Progenitor cell of endocrine pancreas (in vitro differentiated cells): Measurements from ENCODE around the gene C4orf33. TPM values are rescaled to one million over a fixed set of nuclear protein-coding genes. Genes with fewer than 3 reads are reported as not detected.

Experiments
- DNase-seq: peaks from one replicate; pipeline ENCODE4 v3.0.0; 2021; ENCODE audit warnings: low spot score; ENCODE audit not compliant: unreplicated experiment
- H3K27ac Mint-ChIP-seq: 2 replicates; pipeline ENCODE4 v1.8.0; 2021; ENCODE audit warnings: mild to moderate bottlenecking, moderate library complexity, mixed read lengths
- H3K27me3 Mint-ChIP-seq: 2 replicates; pipeline ENCODE4 v1.8.0; 2021; ENCODE audit warnings: mixed read lengths
- H3K36me3 Mint-ChIP-seq: 2 replicates; pipeline ENCODE4 v1.8.0; 2022; ENCODE audit warnings: mixed read lengths; ENCODE audit not compliant: insufficient read depth
- H3K4me1 Mint-ChIP-seq: 2 replicates; pipeline ENCODE4 v1.8.0; 2021; ENCODE audit warnings: low read depth, mixed read lengths
- H3K4me3 Mint-ChIP-seq: 2 replicates; pipeline ENCODE4 v1.8.0; 2021; ENCODE audit warnings: low read depth, mild to moderate bottlenecking, moderate library complexity, mixed read lengths
- H3K9me3 Mint-ChIP-seq: 2 replicates; pipeline ENCODE4 v1.8.0; 2021; ENCODE audit warnings: low read depth, mixed read lengths
- total RNA-seq: library from RNA; stranded (reverse); gene quantifications from 2 replicates; pipeline ENCODE4 v1.2.1, GENCODE V29; 2021
- TF ChIP-seq, protein P1 (sequence below): fragments of 200-600 bp; sonication (generic); IDR thresholded peaks from one replicate; pipeline ENCODE4 v1.5.0; 2021; ENCODE audit warnings: antibody characterized with exemption, mild to moderate bottlenecking; ENCODE audit not compliant: unreplicated experiment

The C4orf33 gene
- total RNA-seq, 1 donor from 2014 or later = 12.2 TPM

DNA sequence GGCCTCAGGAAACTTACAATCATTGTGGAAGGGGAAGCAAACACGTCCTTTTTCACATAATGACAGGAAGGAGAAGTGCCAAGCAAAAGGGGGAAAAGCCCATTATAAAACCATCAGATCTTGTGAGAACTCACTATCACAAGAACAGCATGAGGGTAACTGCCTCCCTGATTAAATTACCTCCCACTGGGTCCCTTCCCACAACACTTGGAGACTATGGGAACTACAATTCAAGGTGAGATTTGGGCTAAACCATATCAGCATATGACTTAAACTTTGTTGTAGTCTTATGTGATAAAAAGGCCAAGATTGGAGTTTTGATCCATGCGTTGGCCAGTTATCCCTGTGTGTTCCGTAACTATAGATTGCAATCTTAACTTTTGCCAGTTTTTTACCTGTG is 68.3 kb downstream of the C4orf33 start:
- H3K4me3 Mint-ChIP-seq = no peak overlapping the region

More for the DNA sequence above, 68.3 kb downstream of the C4orf33 start:
- H3K4me1 Mint-ChIP-seq = peaks cover 3% of the 10 kb centered on the region
- TF ChIP-seq, protein P1, sequence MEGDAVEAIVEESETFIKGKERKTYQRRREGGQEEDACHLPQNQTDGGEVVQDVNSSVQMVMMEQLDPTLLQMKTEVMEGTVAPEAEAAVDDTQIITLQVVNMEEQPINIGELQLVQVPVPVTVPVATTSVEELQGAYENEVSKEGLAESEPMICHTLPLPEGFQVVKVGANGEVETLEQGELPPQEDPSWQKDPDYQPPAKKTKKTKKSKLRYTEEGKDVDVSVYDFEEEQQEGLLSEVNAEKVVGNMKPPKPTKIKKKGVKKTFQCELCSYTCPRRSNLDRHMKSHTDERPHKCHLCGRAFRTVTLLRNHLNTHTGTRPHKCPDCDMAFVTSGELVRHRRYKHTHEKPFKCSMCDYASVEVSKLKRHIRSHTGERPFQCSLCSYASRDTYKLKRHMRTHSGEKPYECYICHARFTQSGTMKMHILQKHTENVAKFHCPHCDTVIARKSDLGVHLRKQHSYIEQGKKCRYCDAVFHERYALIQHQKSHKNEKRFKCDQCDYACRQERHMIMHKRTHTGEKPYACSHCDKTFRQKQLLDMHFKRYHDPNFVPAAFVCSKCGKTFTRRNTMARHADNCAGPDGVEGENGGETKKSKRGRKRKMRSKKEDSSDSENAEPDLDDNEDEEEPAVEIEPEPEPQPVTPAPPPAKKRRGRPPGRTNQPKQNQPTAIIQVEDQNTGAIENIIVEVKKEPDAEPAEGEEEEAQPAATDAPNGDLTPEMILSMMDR = no peak
- H3K27ac Mint-ChIP-seq = no peak overlapping the region
- no peaks in the 10 kb centered on the region for H3K36me3 Mint-ChIP-seq
- peaks cover 9% of the 10 kb centered on the region for H3K27me3 Mint-ChIP-seq
- H3K9me3 Mint-ChIP-seq = peaks cover 3% of the 10 kb centered on the region
- no peak for DNase-seq

Other genes with a start within 250 kb of the C4orf33 start
- 16.0 and 16.1 TPM in 2 replicates for gene SCLT1, start 2.6 kb upstream of the C4orf33 start, total RNA-seq